ENCODE measurements around the gene NAGLU.
"Not testable (repeated sequence)": the region's sequence is repeated elsewhere in the genome, so short reads cannot be mapped to it uniquely, and the experiment has no call there.

NAGLU gene

DNA sequence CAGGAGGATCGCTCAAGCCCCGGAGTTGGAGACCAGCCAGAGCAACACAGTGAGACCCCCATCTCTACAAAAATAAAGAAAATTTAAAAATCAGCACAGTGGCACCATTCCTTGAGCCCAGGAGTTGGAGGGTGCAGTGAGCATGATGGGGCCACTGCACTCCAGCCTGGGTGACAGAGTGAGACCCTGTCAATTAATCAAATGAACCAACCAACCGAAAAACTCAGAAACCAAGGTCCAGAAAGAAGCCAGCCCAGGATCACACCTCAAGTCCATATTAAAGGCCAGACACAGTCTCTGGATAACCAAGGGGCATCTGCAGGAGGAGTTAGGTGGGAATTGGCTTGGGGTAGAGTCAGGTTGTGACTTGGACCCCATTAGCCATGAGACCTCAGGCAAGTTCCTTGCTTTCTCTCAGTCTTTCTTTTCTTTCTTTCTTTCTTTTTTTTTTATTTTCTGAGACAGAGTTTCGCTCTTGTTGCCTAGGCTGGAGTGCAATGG is 19.1 kb downstream of the NAGLU start:
- DNase-seq (ENCODE audit: low spot score): no peak
- in situ Hi-C loops (cut with MboI; ENCODE audit: low sequenced_read_pairs, unreplicated experiment): no loop called here
- TF ChIP-seq, protein P1, sequence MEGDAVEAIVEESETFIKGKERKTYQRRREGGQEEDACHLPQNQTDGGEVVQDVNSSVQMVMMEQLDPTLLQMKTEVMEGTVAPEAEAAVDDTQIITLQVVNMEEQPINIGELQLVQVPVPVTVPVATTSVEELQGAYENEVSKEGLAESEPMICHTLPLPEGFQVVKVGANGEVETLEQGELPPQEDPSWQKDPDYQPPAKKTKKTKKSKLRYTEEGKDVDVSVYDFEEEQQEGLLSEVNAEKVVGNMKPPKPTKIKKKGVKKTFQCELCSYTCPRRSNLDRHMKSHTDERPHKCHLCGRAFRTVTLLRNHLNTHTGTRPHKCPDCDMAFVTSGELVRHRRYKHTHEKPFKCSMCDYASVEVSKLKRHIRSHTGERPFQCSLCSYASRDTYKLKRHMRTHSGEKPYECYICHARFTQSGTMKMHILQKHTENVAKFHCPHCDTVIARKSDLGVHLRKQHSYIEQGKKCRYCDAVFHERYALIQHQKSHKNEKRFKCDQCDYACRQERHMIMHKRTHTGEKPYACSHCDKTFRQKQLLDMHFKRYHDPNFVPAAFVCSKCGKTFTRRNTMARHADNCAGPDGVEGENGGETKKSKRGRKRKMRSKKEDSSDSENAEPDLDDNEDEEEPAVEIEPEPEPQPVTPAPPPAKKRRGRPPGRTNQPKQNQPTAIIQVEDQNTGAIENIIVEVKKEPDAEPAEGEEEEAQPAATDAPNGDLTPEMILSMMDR (IDR thresholded peaks at IDR 0.05; ENCODE audit: borderline replicate concordance, control extremely low read depth, extremely low read depth, insufficient read depth, missing control alignments): no peak

DNA sequence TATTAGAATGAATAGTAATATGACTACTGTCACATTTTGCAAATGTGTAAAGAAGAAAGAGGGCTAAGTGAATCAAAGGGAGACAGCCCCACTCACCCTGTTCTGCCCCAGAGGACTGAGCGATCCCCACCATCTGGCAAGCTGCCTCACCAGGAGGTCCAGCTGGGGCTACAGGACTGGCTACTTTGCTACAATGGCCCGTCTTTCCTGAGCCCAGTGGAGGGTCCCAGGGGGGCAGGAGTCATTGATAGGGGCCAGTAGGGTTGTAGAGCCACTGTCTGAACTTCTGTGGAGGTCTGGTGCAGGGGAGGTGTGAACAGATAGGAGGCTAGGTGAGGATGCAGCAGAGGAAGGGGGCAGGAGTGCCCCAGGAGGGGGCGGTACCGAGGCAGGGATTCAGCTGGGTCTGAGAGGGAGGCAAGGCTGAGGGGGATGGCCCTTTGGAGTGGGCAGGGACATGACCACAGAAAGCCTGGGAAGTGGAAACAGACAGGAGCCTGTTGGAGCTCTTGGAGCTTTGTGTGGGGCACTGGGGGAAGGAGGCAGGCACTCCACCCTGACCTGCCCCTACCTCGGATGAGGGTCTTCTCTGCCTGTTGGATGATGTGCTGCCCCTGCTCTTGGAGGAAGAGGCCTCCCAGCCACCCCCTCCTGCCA is 20.0 kb downstream of the NAGLU start:
- in situ Hi-C loops (cut with MboI; ENCODE audit: low sequenced_read_pairs, unreplicated experiment); DNase-seq (ENCODE audit: low spot score): not testable (repeated sequence)

DNA sequence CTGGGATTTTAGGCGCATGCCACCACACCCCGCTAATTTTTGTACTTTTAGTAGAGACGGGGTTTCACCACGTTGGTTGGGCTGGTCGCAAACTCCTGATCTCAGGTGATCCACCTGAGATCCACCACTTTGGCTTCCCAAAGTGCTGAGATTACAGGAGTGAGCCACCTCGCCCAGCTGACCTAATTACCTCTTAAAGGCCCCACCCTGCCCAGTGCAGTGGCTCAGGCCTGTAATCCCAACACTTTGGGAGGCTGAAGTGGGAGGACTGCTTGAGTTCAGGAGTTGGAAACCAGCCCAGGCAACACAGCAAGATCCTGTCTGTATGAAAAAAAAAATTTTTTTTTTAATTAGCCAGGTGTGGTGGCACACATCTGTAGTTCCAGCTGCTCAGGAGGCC is 23.0 kb downstream of the NAGLU start:
- no peak for DNase-seq (ENCODE audit: low spot score)
- in situ Hi-C loops (cut with MboI; ENCODE audit: low sequenced_read_pairs, unreplicated experiment): no loop called here
- TF ChIP-seq, protein P1 (IDR thresholded peaks at IDR 0.05; ENCODE audit: borderline replicate concordance, control extremely low read depth, extremely low read depth, insufficient read depth, missing control alignments): no peak

DNA sequence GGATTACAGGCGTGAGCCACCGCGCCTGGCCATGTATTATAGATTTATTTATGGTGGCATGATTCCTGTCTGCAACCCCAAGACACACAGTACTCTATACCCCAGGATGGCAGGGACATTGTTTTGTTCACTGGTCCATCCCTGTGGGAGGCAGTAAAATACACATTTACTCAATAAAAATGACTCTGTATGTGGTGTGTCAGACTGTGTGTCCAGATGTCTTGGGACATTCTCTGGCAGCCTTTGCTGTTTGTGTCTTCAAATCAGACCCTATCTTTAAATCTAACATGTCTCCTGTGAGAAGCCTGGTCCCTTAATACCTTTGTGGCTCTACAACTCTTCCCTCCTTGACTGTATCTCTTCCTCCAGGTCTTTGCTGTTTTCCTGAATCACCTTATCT is 24.2 kb downstream of the NAGLU start:
- in situ Hi-C loops (cut with MboI; ENCODE audit: low sequenced_read_pairs, unreplicated experiment): no loop called here
- DNase-seq (ENCODE audit: low spot score): no peak
- TF ChIP-seq, protein P1 (IDR thresholded peaks at IDR 0.05; ENCODE audit: borderline replicate concordance, control extremely low read depth, extremely low read depth, insufficient read depth, missing control alignments): no peak

DNA sequence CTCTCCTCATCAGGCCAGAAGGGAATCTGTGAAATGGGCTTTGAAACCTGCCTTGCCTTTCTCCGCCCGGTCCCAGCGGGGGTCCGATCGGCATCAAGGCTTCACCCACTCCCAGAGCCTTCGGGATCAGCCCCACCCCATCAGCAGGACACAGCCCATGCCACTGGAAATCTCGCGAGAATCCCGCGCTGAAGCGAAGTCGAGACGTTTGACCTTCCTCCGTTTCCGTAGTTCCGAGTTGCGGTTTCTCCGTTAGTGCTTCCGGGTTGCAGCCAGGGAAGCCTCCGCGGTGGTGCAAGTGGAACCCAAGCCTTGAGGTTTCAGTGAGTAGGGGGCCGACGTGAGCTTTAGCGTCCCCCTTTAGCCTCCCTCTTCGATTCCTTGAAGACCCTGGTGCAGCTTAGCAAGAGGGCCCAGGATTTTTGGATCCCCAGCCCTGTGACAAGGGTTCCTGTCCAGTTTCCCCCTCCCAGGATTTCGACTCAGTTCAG is 25.9 kb downstream of the NAGLU start, which contains the start of gene COASY:
Gene COASY, plus strand, starts transcription at position 252 of the 491 bp plus-strand sequence. CDS start 475 bp downstream, outside the sequence.
- DNase-seq (ENCODE audit: low spot score): peak; percentile 98
- in situ Hi-C loops (cut with MboI; ENCODE audit: low sequenced_read_pairs, unreplicated experiment): no loop called here
- TF ChIP-seq, protein P1 (IDR thresholded peaks at IDR 0.05; ENCODE audit: borderline replicate concordance, control extremely low read depth, extremely low read depth, insufficient read depth, missing control alignments): no peak

DNA sequence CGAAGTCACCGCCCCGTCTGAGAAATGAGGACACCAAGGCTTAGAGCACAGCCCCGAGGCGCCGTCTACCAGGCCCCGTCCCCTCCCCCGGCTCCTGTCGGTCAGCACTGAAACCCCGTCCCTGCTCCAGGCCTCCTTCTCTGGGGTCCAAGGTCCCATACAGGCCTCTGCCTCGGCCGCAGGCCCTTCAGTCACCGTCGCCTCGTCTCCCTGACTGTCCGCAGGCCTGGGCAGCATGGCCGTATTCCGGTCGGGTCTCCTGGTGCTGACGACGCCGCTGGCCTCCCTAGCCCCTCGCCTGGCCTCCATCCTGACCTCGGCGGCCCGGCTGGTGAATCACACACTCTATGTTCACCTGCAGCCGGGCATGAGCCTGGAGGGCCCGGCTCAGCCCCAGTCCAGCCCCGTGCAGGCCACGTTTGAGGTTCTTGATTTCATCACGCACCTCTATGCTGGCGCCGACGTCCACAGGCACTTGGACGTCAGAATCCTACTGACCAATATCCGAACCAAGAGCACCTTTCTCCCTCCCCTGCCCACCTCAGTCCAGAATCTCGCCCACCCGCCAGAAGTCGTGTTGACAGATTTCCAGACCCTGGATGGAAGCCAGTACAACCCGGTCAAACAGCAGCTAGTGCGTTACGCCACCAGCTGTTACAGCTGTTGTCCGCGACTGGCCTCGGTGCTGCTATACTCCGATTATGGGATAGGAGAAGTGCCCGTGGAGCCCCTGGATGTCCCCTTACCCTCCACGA is 26.5 kb downstream of the NAGLU start:
- in situ Hi-C loops (cut with MboI; ENCODE audit: low sequenced_read_pairs, unreplicated experiment): no loop called here
- no peak for DNase-seq (ENCODE audit: low spot score)
- TF ChIP-seq, protein P1 (IDR thresholded peaks at IDR 0.05; ENCODE audit: borderline replicate concordance, control extremely low read depth, extremely low read depth, insufficient read depth, missing control alignments): no peak

DNA sequence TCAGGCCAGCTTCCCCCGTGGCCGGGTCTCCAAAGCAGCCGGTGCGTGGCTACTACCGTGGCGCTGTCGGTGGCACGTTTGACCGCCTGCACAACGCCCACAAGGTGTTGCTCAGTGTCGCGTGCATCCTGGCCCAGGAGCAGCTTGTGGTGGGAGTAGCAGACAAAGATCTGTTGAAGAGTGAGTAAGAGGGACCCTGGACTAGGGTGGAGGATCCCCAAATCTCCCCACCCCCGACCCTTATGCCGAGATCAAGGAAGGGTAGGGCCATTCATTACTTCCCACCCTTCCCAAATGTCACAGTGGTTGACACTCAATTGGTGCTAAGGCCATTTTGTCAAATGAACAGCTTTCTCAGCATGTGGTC is 27.1 kb downstream of the NAGLU start:
- in situ Hi-C loops (cut with MboI; ENCODE audit: low sequenced_read_pairs, unreplicated experiment): no loop called here
- DNase-seq (ENCODE audit: low spot score): no peak

More for the DNA sequence above, 27.1 kb downstream of the NAGLU start:
- TF ChIP-seq, protein P1 (IDR thresholded peaks at IDR 0.05; ENCODE audit: borderline replicate concordance, control extremely low read depth, extremely low read depth, insufficient read depth, missing control alignments): no peak

All from GM13976 (cell line).